OCI-LY1 (cell line): ENCODE results near the gene ATP2B2.

Source experiments
- H2AFZ ChIP-seq: fragments of 200-600 bp; sonication (generic), shearing (Covaris generic); 2 replicates; pipeline ENCODE4 v1.6.0; 2014; ENCODE audit warnings: antibody characterized with exemption, mild to moderate bottlenecking, low read length
- H3F3A ChIP-seq: fragments of 200-600 bp; sonication (generic), shearing (Covaris generic); 2 replicates; pipeline ENCODE4 v1.6.0; 2014; ENCODE audit warnings: mild to moderate bottlenecking, antibody characterized with exemption, low read length, moderate library complexity; ENCODE audit not compliant: insufficient read depth
- H3K27ac ChIP-seq: fragments of 200-600 bp; sonication (generic); 2 replicates; pipeline ENCODE4 v1.5.1; 2014; ENCODE audit warnings: low read length, mixed run types, mild to moderate bottlenecking, low read depth; ENCODE audit not compliant: poor library complexity, severe bottlenecking
- H3K27me3 ChIP-seq: fragments of 200-600 bp; sonication (generic); 2 replicates; pipeline ENCODE4 v1.6.0; 2014; ENCODE audit warnings: antibody characterized with exemption, mild to moderate bottlenecking, low read length, moderate library complexity; ENCODE audit not compliant: insufficient read depth
- H3K36me3 ChIP-seq: fragments of 200-600 bp; sonication (generic); 2 replicates; pipeline ENCODE4 v1.6.1; 2014; ENCODE audit warnings: mild to moderate bottlenecking, antibody characterized with exemption, low read length, moderate library complexity, mixed read lengths; ENCODE audit not compliant: insufficient read depth
- H3K4me1 ChIP-seq: fragments of 200-600 bp; sonication (generic); 2 replicates; pipeline ENCODE4 v1.5.1; 2014; ENCODE audit warnings: mild to moderate bottlenecking, low read length, moderate library complexity; ENCODE audit not compliant: insufficient read depth, severe bottlenecking
- H3K4me2 ChIP-seq: fragments of 200-600 bp; sonication (generic), shearing (Covaris generic); 2 replicates; pipeline ENCODE4 v1.6.1; 2014; ENCODE audit warnings: low read length
- H3K4me3 ChIP-seq: fragments of 200-600 bp; sonication (generic); 2 replicates; pipeline ENCODE4 v1.5.1; 2014; ENCODE audit warnings: low read length, low read depth, mild to moderate bottlenecking, mixed read lengths; ENCODE audit not compliant: poor library complexity, severe bottlenecking
- H3K79me2 ChIP-seq: fragments of 200-600 bp; shearing (Covaris generic); 2 replicates; pipeline ENCODE4 v1.6.1; 2016; ENCODE audit warnings: mixed run types, low read length, mixed read lengths; ENCODE audit not compliant: insufficient read depth
- H3K9ac ChIP-seq: fragments of 200-600 bp; sonication (generic), shearing (Covaris generic); 2 replicates; pipeline ENCODE4 v1.6.1; 2014; ENCODE audit warnings: mild to moderate bottlenecking, low read length, mixed read lengths
- H3K9me2 ChIP-seq: fragments of 200-600 bp; sonication (generic), shearing (Covaris generic); 2 replicates; pipeline ENCODE4 v1.6.1; 2014; ENCODE audit warnings: low read depth, mild to moderate bottlenecking, low read length, mixed read lengths
- H3K9me3 ChIP-seq: fragments of 200-600 bp; shearing (Covaris generic); 2 replicates; pipeline ENCODE4 v1.6.1; 2014; ENCODE audit warnings: low read length, mixed read lengths
- H4K20me1 ChIP-seq: fragments of 200-600 bp; sonication (generic), shearing (Covaris generic); 2 replicates; pipeline ENCODE4 v1.6.0; 2016; ENCODE audit warnings: mild to moderate bottlenecking, low read length; ENCODE audit not compliant: insufficient read depth
- CTCF ChIP-seq: fragments of 200-600 bp; sonication (generic), shearing (Covaris generic); IDR thresholded peaks from 2 replicates; pipeline ENCODE4 v1.5.1; 2017; ENCODE audit warnings: mild to moderate bottlenecking, antibody characterized with exemption, low read length, moderate library complexity, mixed read lengths
- EZH2 ChIP-seq: fragments of 200-600 bp; sonication (generic), shearing (Covaris generic); IDR thresholded peaks from 2 replicates; pipeline ENCODE4 v1.8.0; 2017; ENCODE audit warnings: borderline replicate concordance, mixed run types, mild to moderate bottlenecking, antibody characterized with exemption, low read length, moderate library complexity, mixed read lengths

ATP2B2 gene

GRCh38 chr3:10342781-10343180 lies 162.6 kb downstream of the ATP2B2 start:
- TF ChIP-seq CTCF (no peak), EZH2 (no peak)
- Histone ChIP-seq H3F3A (no peaks in the 10 kb centered on the region), H3K27ac (no peak overlapping the region), H3K4me3 (no peak overlapping the region), H3K4me1 (no peaks in the 10 kb centered on the region), H4K20me1 (no peaks in the 10 kb centered on the region), H3K79me2 (no peaks in the 10 kb centered on the region), H3K36me3 (no peaks in the 10 kb centered on the region), H2AFZ (no peak overlapping the region), H3K9me3 (no peaks in the 10 kb centered on the region), H3K9me2 (no peaks in the 10 kb centered on the region), H3K9ac (no peak overlapping the region), H3K27me3 (peaks cover 17% of the 10 kb centered on the region), H3K4me2 (no peak overlapping the region)

GRCh38 chr3:10341901-10342398 lies 163.4 kb downstream of the ATP2B2 start:
- Histone ChIP-seq H3K4me2 (no peak overlapping the region), H3K9me3 (no peaks in the 10 kb centered on the region), H4K20me1 (no peaks in the 10 kb centered on the region), H3K79me2 (no peaks in the 10 kb centered on the region), H2AFZ (no peak overlapping the region), H3K36me3 (no peaks in the 10 kb centered on the region), H3K9ac (no peak overlapping the region), H3F3A (no peaks in the 10 kb centered on the region), H3K27ac (no peak overlapping the region), H3K9me2 (no peaks in the 10 kb centered on the region), H3K4me1 (no peaks in the 10 kb centered on the region), H3K27me3 (peaks cover 20% of the 10 kb centered on the region), H3K4me3 (no peak overlapping the region)
- no peak for TF ChIP-seq EZH2

- no peaks in the 10 kb centered on the region for H3K36me3 ChIP-seq
- peaks cover 15% of the 10 kb centered on the region for H3K27me3 ChIP-seq
- H3K4me3 ChIP-seq = no peak overlapping the region
- no peak overlapping the region for H3K9ac ChIP-seq
- no peaks in the 10 kb centered on the region for H3F3A ChIP-seq
- H3K79me2 ChIP-seq = no peaks in the 10 kb centered on the region
- no peak overlapping the region for H3K4me2 ChIP-seq
- H3K9me3 ChIP-seq = no peaks in the 10 kb centered on the region
- no peaks in the 10 kb centered on the region for H4K20me1 ChIP-seq
- no peaks in the 10 kb centered on the region for H3K4me1 ChIP-seq
- no peaks in the 10 kb centered on the region for H3K9me2 ChIP-seq
- no peak overlapping the region for H2AFZ ChIP-seq
- TF ChIP-seq EZH2 (no peak), CTCF (no peak)
- no peak overlapping the region for H3K27ac ChIP-seq
Measured at GRCh38 chr3:10340476-10340875, 164.9 kb downstream of the ATP2B2 start.

GRCh38 chr3:10340046-10340445 lies 165.3 kb downstream of the ATP2B2 start:
- H3K9ac ChIP-seq = no peak overlapping the region
- H2AFZ ChIP-seq = no peak overlapping the region
- H3K27ac ChIP-seq = no peak overlapping the region
- H3K27me3 ChIP-seq = peaks cover 15% of the 10 kb centered on the region
- H3K4me1 ChIP-seq = no peaks in the 10 kb centered on the region
- no peak overlapping the region for H3K4me3 ChIP-seq
- TF ChIP-seq EZH2 (no peak), CTCF (no peak)
- no peak overlapping the region for H3K4me2 ChIP-seq
- no peaks in the 10 kb centered on the region for H3K9me2 ChIP-seq
- H3K36me3 ChIP-seq = no peaks in the 10 kb centered on the region
- H3F3A ChIP-seq = no peaks in the 10 kb centered on the region
- H4K20me1 ChIP-seq = no peaks in the 10 kb centered on the region
- no peaks in the 10 kb centered on the region for H3K79me2 ChIP-seq
- H3K9me3 ChIP-seq = no peaks in the 10 kb centered on the region
